ENCODE results near the gene TENT4B.

- no peak for TF ChIP-seq CTCF (conservative IDR thresholded peaks at IDR 0.05; ENCODE audit: low read length)
- no peak for TF ChIP-seq EZH2phosphoT487 (IDR thresholded peaks at IDR 0.05; ENCODE audit: borderline replicate concordance, low read depth, low read length)
Observed at GRCh38 chr16:50247123-50247905, 94.2 kb downstream of the TENT4B start.
